Measurements from ENCODE around the gene PROC. TPM values are rescaled to one million over a fixed set of nuclear protein-coding genes. Genes with fewer than 3 reads are reported as not detected.

Gene PROC
- total RNA-seq, 4 donors from 2014 or later: 1.3 to 6.3 (median 1.6) TPM; not detected in 1

DNA sequence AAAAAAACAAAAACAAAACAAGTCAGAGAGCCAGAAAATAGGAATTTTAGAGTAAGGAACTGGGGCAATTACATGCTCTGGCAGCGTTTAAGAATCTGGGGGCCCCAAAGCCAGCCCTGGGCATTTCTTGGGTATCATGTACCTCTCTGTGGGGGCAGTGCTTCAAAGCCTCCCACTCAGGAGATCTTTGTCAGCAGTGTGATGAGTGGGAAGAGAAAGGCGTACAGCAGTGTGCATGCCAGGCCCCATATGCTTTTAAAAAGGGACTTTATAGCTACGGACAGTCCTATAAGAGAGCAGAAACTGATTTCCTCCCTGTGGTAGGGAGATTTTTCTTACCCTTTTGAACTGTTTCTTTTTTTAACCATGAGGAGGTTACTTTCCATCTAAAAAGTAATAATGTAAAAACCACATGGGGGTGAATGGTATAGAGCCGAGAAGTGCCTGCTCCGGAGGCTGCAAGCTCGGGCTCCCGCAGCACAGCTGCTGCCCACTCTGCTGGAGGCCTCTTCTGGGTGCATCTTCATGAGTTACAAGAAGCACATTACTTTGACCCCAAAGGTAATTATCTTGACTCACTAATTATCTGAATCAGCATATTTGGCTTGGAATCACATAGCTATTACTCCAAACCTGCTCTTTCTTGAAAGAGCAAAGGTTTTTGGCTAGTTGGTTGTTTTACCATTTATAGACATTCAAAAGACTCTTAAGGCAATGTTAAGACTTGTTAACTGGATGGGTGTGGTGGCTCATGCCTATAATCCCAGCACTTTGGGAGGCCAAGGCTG lies 46.4 kb downstream of the PROC start:
- no peak for DNase-seq

DNA sequence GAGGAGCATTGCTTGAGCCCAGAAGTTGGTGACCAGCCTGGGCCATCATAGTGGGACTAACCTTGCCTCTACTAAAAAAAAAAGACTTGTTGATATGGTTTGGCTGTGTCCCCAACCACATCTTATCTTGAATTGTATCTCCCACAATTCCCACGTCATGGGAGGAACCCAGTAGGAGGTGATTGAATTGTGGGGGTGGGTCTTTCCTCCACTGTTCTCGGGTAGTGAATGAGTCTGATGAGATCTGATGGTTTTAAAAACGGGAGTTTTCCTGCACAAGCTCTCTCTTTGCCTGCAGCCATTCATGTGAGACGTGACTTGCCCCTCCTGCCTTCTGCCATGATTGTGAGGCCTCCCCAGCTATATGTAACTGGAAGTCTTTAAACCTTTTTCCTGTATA lies 47.0 kb downstream of the PROC start:
- no peak for DNase-seq
- no peak for TF ChIP-seq POLR2A (IDR thresholded peaks at IDR 0.05)
- TF ChIP-seq, protein P1, sequence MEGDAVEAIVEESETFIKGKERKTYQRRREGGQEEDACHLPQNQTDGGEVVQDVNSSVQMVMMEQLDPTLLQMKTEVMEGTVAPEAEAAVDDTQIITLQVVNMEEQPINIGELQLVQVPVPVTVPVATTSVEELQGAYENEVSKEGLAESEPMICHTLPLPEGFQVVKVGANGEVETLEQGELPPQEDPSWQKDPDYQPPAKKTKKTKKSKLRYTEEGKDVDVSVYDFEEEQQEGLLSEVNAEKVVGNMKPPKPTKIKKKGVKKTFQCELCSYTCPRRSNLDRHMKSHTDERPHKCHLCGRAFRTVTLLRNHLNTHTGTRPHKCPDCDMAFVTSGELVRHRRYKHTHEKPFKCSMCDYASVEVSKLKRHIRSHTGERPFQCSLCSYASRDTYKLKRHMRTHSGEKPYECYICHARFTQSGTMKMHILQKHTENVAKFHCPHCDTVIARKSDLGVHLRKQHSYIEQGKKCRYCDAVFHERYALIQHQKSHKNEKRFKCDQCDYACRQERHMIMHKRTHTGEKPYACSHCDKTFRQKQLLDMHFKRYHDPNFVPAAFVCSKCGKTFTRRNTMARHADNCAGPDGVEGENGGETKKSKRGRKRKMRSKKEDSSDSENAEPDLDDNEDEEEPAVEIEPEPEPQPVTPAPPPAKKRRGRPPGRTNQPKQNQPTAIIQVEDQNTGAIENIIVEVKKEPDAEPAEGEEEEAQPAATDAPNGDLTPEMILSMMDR (IDR thresholded peaks at IDR 0.05): no peak
- H3K4me3 ChIP-seq: no peak overlapping the region
- no peaks in the 10 kb centered on the region for H3K9me3 ChIP-seq
- no peaks in the 10 kb centered on the region for H3K4me1 ChIP-seq
- H3K36me3 ChIP-seq: peaks cover 0 to 8% (median 0%) of the 10 kb centered on the region in 3 donors
- no peak overlapping the region for H3K27ac ChIP-seq
- H3K27me3 ChIP-seq: no peaks in the 10 kb centered on the region

More for the DNA sequence above, 46.4 kb downstream of the PROC start:
- Histone ChIP-seq H3K9me3 (no peaks in the 10 kb centered on the region), H3K36me3 (peaks cover 0 to 6% (median 0%) of the 10 kb centered on the region in 3 donors), H3K4me3 (no peak overlapping the region), H3K4me1 (no peaks in the 10 kb centered on the region), H3K27ac (no peak overlapping the region), H3K27me3 (no peaks in the 10 kb centered on the region)
- TF ChIP-seq POLR2A (IDR thresholded peaks at IDR 0.05): no peak
- TF ChIP-seq, protein P1 (IDR thresholded peaks at IDR 0.05): no peak

DNA sequence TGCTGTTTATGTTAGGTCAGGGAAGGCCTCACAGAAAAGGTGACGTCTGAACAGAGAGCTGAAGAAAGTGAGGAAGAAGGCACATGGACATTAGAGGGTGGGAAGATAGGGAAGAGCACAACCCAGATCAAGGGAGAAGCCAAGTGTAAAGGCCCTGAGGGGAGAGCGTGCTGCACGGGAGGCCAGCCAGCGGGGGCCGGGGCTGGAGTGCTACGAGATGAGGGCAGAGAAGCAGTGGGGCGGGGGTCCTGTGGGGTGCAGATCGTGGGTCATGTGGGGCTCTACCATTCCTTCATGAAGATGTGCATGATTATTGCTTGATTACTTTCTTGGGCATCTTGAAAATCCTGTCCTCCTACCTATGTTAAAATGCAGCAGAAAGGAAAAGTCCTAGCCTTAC lies 50.8 kb downstream of the PROC start:
- no peak overlapping the region for H3K4me3 ChIP-seq
- peaks cover 0 to 8% (median 0%) of the 10 kb centered on the region in 3 donors for H3K36me3 ChIP-seq
- DNase-seq: no peak
- no peaks in the 10 kb centered on the region for H3K27me3 ChIP-seq
- TF ChIP-seq, protein P1 (IDR thresholded peaks at IDR 0.05): no peak
- no peak for TF ChIP-seq POLR2A (IDR thresholded peaks at IDR 0.05)
- H3K4me1 ChIP-seq: no peaks in the 10 kb centered on the region
- no peak overlapping the region for H3K27ac ChIP-seq
- H3K9me3 ChIP-seq: no peaks in the 10 kb centered on the region

DNA sequence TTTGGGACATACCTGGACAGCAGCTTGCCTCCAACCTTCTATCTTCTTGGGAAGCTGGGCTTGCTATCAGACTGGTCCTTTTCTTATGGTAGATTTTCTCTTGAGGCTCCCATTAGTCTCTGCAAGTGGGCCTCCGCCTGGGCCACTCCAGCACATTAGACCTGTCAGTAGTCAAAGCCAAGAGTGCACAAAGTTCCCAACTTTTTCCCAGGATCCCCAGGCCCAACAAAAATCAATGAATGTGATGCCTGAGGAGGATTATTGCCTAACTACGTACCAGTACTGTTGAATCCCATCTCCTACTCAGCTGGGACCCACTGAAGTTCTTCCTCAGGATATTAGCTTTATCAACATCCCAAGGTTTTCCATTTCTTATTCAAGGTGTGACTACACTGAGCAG lies 51.7 kb downstream of the PROC start:
- DNase-seq: no peak
- no peak for TF ChIP-seq POLR2A (IDR thresholded peaks at IDR 0.05)
- TF ChIP-seq, protein P1 (IDR thresholded peaks at IDR 0.05): no peak
- no peaks in the 10 kb centered on the region for H3K27me3 ChIP-seq
- no peak overlapping the region for H3K4me3 ChIP-seq
- no peaks in the 10 kb centered on the region for H3K9me3 ChIP-seq
- H3K27ac ChIP-seq: no peak overlapping the region
- no peaks in the 10 kb centered on the region for H3K4me1 ChIP-seq
- peaks cover 0 to 8% (median 0%) of the 10 kb centered on the region in 3 donors for H3K36me3 ChIP-seq

DNA sequence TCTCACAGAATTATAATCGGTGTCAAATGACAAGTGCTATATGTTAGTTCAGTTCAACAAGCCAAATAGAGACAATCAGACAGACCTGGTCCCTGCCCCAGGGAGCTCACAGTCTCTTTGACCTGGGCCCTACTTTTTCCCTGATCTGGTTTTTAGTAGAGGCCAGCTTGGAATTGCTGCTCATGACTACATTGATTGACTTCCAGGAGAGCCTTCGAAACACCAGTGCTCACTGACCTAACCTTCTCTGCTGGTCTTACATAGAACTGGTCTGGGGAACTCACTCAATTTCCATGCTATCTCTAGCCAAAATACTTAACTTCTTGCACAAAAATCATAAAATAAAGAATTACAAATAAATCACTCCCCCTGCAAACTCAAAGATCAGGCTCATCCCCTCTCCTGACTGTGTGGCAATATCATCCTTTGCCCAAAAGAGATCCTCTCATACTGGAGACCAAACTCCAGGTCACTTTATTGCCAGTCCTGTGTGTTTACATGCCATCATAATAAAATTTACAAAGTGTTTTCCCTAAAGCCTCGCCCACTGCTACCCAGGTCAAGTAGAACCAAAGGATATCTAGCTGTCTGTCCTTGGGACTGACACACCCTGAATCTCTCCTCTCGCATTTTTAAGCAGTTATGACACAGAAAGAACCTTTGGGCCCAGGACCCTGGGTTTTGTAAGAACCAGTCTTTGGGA lies 53.2 kb downstream of the PROC start:
- Histone ChIP-seq H3K4me1 (no peaks in the 10 kb centered on the region), H3K9me3 (no peaks in the 10 kb centered on the region), H3K36me3 (peaks cover 0 to 8% (median 0%) of the 10 kb centered on the region in 3 donors), H3K27ac (no peak overlapping the region), H3K27me3 (no peaks in the 10 kb centered on the region), H3K4me3 (no peak overlapping the region)
- no peak for DNase-seq
- TF ChIP-seq POLR2A (IDR thresholded peaks at IDR 0.05): no peak
- TF ChIP-seq, protein P1 (IDR thresholded peaks at IDR 0.05): no peak
